ENCODE results near the gene PTPRT. TPM values are rescaled to one million over a fixed set of nuclear protein-coding genes. Genes with fewer than 3 reads are reported as not detected.

PTPRT gene
- total and polyA plus RNA-seq, 4 donors, result 0.14 to 2.8 (median 0.40) TPM

DNA sequence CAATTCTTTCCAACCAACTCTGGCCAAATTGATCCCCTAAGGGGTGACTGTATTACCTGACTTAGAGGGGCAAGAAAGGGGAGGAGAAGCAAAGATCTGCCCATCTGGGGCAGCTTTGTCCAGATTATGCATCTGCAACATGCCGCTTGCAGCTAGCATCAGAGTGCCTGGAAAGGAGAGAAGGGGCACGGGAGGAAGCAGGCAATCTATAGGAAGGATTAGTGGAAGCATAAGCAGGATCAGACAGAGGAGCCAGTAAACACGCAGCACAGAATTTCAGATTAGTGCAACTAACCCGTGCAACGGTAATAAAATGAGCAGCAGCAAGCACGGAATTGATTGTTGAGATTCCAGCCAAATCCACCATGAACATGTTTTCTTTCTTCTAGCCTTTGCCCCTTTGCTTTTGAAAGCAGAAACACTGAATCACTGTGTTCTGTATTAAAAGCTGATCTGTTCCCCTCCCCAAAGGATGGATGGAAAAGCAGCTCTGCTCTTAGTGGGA is 927.9 kb downstream of the PTPRT start:
- 79% methylated on average over 6 of the region's 6 CpGs for WGBS
- no peak for TF ChIP-seq HNF4G (IDR thresholded peaks at IDR 0.05)
- no peak for TF ChIP-seq TAF1 (conservative IDR thresholded peaks at IDR 0.05)
- TF ChIP-seq GABPA (IDR thresholded peaks at IDR 0.05 in 1 of 2, conservative IDR thresholded peaks at IDR 0.05 in 1 of 2), result no peak
- TF ChIP-seq, protein P1, sequence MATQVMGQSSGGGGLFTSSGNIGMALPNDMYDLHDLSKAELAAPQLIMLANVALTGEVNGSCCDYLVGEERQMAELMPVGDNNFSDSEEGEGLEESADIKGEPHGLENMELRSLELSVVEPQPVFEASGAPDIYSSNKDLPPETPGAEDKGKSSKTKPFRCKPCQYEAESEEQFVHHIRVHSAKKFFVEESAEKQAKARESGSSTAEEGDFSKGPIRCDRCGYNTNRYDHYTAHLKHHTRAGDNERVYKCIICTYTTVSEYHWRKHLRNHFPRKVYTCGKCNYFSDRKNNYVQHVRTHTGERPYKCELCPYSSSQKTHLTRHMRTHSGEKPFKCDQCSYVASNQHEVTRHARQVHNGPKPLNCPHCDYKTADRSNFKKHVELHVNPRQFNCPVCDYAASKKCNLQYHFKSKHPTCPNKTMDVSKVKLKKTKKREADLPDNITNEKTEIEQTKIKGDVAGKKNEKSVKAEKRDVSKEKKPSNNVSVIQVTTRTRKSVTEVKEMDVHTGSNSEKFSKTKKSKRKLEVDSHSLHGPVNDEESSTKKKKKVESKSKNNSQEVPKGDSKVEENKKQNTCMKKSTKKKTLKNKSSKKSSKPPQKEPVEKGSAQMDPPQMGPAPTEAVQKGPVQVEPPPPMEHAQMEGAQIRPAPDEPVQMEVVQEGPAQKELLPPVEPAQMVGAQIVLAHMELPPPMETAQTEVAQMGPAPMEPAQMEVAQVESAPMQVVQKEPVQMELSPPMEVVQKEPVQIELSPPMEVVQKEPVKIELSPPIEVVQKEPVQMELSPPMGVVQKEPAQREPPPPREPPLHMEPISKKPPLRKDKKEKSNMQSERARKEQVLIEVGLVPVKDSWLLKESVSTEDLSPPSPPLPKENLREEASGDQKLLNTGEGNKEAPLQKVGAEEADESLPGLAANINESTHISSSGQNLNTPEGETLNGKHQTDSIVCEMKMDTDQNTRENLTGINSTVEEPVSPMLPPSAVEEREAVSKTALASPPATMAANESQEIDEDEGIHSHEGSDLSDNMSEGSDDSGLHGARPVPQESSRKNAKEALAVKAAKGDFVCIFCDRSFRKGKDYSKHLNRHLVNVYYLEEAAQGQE (IDR thresholded peaks at IDR 0.05), result no peak
- no peak for TF ChIP-seq HNF4A (conservative IDR thresholded peaks at IDR 0.05)
- TF ChIP-seq FOXA2 (IDR thresholded peaks at IDR 0.05), result no peak
- TF ChIP-seq, protein P2, sequence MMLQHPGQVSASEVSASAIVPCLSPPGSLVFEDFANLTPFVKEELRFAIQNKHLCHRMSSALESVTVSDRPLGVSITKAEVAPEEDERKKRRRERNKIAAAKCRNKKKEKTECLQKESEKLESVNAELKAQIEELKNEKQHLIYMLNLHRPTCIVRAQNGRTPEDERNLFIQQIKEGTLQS (IDR thresholded peaks at IDR 0.05), result no peak
- TF ChIP-seq YY1 (IDR thresholded peaks at IDR 0.05), result no peak
- no peak for TF ChIP-seq JUND (IDR thresholded peaks at IDR 0.05)
- no peak for TF ChIP-seq NR2F2 (IDR thresholded peaks at IDR 0.05)
- TF ChIP-seq, protein P3, sequence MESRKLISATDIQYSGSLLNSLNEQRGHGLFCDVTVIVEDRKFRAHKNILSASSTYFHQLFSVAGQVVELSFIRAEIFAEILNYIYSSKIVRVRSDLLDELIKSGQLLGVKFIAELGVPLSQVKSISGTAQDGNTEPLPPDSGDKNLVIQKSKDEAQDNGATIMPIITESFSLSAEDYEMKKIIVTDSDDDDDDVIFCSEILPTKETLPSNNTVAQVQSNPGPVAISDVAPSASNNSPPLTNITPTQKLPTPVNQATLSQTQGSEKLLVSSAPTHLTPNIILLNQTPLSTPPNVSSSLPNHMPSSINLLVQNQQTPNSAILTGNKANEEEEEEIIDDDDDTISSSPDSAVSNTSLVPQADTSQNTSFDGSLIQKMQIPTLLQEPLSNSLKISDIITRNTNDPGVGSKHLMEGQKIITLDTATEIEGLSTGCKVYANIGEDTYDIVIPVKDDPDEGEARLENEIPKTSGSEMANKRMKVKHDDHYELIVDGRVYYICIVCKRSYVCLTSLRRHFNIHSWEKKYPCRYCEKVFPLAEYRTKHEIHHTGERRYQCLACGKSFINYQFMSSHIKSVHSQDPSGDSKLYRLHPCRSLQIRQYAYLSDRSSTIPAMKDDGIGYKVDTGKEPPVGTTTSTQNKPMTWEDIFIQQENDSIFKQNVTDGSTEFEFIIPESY (IDR thresholded peaks at IDR 0.05), result no peak
- TF ChIP-seq SP1 (IDR thresholded peaks at IDR 0.05), result no peak
- TF ChIP-seq, protein P4, sequence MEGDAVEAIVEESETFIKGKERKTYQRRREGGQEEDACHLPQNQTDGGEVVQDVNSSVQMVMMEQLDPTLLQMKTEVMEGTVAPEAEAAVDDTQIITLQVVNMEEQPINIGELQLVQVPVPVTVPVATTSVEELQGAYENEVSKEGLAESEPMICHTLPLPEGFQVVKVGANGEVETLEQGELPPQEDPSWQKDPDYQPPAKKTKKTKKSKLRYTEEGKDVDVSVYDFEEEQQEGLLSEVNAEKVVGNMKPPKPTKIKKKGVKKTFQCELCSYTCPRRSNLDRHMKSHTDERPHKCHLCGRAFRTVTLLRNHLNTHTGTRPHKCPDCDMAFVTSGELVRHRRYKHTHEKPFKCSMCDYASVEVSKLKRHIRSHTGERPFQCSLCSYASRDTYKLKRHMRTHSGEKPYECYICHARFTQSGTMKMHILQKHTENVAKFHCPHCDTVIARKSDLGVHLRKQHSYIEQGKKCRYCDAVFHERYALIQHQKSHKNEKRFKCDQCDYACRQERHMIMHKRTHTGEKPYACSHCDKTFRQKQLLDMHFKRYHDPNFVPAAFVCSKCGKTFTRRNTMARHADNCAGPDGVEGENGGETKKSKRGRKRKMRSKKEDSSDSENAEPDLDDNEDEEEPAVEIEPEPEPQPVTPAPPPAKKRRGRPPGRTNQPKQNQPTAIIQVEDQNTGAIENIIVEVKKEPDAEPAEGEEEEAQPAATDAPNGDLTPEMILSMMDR (IDR thresholded peaks at IDR 0.05; ENCODE audit: low read depth, low read length, missing input control), result no peak
- TF ChIP-seq EGR1 (IDR thresholded peaks at IDR 0.05; ENCODE audit: low read depth in 2 of 2), result no peak
- TF ChIP-seq, protein P5, sequence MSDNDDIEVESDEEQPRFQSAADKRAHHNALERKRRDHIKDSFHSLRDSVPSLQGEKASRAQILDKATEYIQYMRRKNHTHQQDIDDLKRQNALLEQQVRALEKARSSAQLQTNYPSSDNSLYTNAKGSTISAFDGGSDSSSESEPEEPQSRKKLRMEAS (IDR thresholded peaks at IDR 0.05), result no peak
- TF ChIP-seq FOXA1 (IDR thresholded peaks at IDR 0.05), result no peak
- no peak for TF ChIP-seq RXRA (IDR thresholded peaks at IDR 0.05)
- no peak for TF ChIP-seq RAD21 (IDR thresholded peaks at IDR 0.05)
- DNase-seq (ENCODE audit: low spot score), result no peak

More for the DNA sequence above, 927.9 kb downstream of the PTPRT start:
- no peaks in the 10 kb centered on the region for H3K36me3 ChIP-seq (ENCODE audit: control insufficient read depth in 4 of 4, insufficient read depth in 3 of 4, low read depth in 1 of 4, low read length in 3 of 4)
- H3K27me3 ChIP-seq (ENCODE audit: control insufficient read depth in 4 of 4, insufficient read depth in 4 of 4, low read length in 3 of 4), result no peaks in the 10 kb centered on the region
- H3K4me3 ChIP-seq (ENCODE audit: low read depth in 1 of 3, low read length in 3 of 3), result no peak overlapping the region
- H3K9ac ChIP-seq (ENCODE audit: low read depth in 1 of 2, low read length in 2 of 2), result no peak overlapping the region
- no peaks in the 10 kb centered on the region for H3K9me3 ChIP-seq (ENCODE audit: control insufficient read depth in 4 of 4, low read length in 3 of 4)
- no peaks in the 10 kb centered on the region for H3K4me1 ChIP-seq (ENCODE audit: control insufficient read depth in 4 of 4, insufficient read depth in 4 of 4, low read length in 3 of 4)
- no peak overlapping the region for H3K27ac ChIP-seq (ENCODE audit: low read depth in 1 of 2, low read length in 2 of 2)

All from liver (tissue), 9 donors.